IMR-90 (cell line): Measurements from ENCODE around the gene CTRB1. TPM values are rescaled to one million over a fixed set of nuclear protein-coding genes. Genes with fewer than 3 reads are reported as not detected.

Experiments
- ATAC-seq: fragments of 200-7000 bp; cut with Tn5 transposase; 2 replicates; pipeline ENCODE4 v1.9.1; 2020; ENCODE audit warnings: low read depth, mild to moderate bottlenecking, moderate library complexity
- BruUV-seq: library from RNA; stranded (reverse); fragments of 400-500 nt; replicated peaks from 2 replicates; lab custom pipeline; 2021; lab: Mats Ljungman, UMichigan
- CTCF ChIA-PET: fragments of 300-600 bp; formaldehyde crosslinking; extraction: SDS; loops from one replicate; lab custom pipeline; 2021; ENCODE audit warnings: antibody characterized with exemption; lab: Yijun Ruan, JAX
- POLR2A ChIA-PET: fragments of 300-600 bp; sonication (Branson Sonifier 250); formaldehyde crosslinking; loops from one replicate; lab custom pipeline; 2022; ENCODE audit warnings: antibody characterized with exemption; ENCODE audit not compliant: unreplicated experiment; lab: Charles Lee
- DNase-seq: peaks from one replicate; pipeline ENCODE4 v3.0.0; 2013
- H2AFZ ChIP-seq: replicated peaks from 2 replicates; pipeline ENCODE3; 2013; ENCODE audit warnings: low read length, mild to moderate bottlenecking; ENCODE audit not compliant: poor library complexity
- H2AK5ac ChIP-seq: 2 replicates; pipeline ENCODE4 v1.6.1; 2013; ENCODE audit warnings: low read depth, low read length, inconsistent platforms
- H2AK9ac ChIP-seq: replicated peaks from 2 replicates; pipeline ENCODE3; 2013; ENCODE audit warnings: mild to moderate bottlenecking, low read depth, low read length, moderate library complexity; ENCODE audit not compliant: poor library complexity
- H2BK120ac ChIP-seq: 2 replicates; pipeline ENCODE4 v1.6.1; 2013; ENCODE audit warnings: low read depth, low read length, inconsistent platforms
- H2BK15ac ChIP-seq: 3 replicates; pipeline ENCODE4 v1.6.1; 2013; ENCODE audit warnings: low read depth, low read length, inconsistent platforms
- H2BK20ac ChIP-seq: 2 replicates; pipeline ENCODE4 v1.6.1; 2013; ENCODE audit warnings: low read depth, mild to moderate bottlenecking, inconsistent platforms, low read length, moderate library complexity
- H2BK5ac ChIP-seq: 2 replicates; pipeline ENCODE4 v1.6.1; 2013; ENCODE audit warnings: mild to moderate bottlenecking, low read depth, low read length, inconsistent platforms; ENCODE audit not compliant: poor library complexity, severe bottlenecking
- H3K14ac ChIP-seq: replicated peaks from 2 replicates; pipeline ENCODE4 v1.6.1; 2013; ENCODE audit warnings: low read depth, low read length, inconsistent platforms
- H3K18ac ChIP-seq: 2 replicates; pipeline ENCODE4 v1.6.1; 2013; ENCODE audit warnings: low read depth, low read length, control low read depth
- H3K23ac ChIP-seq: 2 replicates; pipeline ENCODE4 v1.6.1; 2013; ENCODE audit warnings: low read depth, low read length, inconsistent platforms
- H3K27ac ChIP-seq: 2 replicates; pipeline ENCODE4 v1.5.1; 2013; ENCODE audit warnings: mild to moderate bottlenecking, control low read depth, low read length; ENCODE audit not compliant: insufficient read depth
- H3K27me3 ChIP-seq: 2 replicates; pipeline ENCODE4 v1.6.1; 2013; ENCODE audit warnings: low read length; ENCODE audit not compliant: control insufficient read depth, insufficient read depth
- H3K36me3 ChIP-seq: 2 replicates; pipeline ENCODE4 v1.6.1; 2013; ENCODE audit warnings: low read length, mixed read lengths; ENCODE audit not compliant: control insufficient read depth, insufficient read depth
- H3K4ac ChIP-seq: 2 replicates; pipeline ENCODE4 v1.6.1; 2013; ENCODE audit warnings: low read depth, low read length, inconsistent platforms
- H3K4me1 ChIP-seq: 2 replicates; pipeline ENCODE4 v1.6.1; 2013; ENCODE audit warnings: low read length, mixed read lengths; ENCODE audit not compliant: control insufficient read depth, insufficient read depth
- H3K4me2 ChIP-seq: 2 replicates; pipeline ENCODE4 v1.6.1; 2013; ENCODE audit warnings: low read depth, mild to moderate bottlenecking, control low read depth, low read length, moderate library complexity
- H3K4me3 ChIP-seq: 2 replicates; pipeline ENCODE4 v1.5.1; 2013; ENCODE audit warnings: low read depth, mild to moderate bottlenecking, control low read depth, low read length, moderate library complexity; ENCODE audit not compliant: insufficient read depth
- H3K56ac ChIP-seq: 2 replicates; pipeline ENCODE4 v1.6.1; 2013; ENCODE audit warnings: low read length, inconsistent platforms; ENCODE audit not compliant: insufficient read depth; ENCODE audit errors: extremely low read depth
- H3K79me1 ChIP-seq, 2 experiments: 2 replicates each; pipeline ENCODE4 v1.6.1; 2013; ENCODE audit warnings: low read length in 2 of 2, inconsistent platforms in 1 of 2, low read depth in 1 of 2
- H3K9ac ChIP-seq: 2 replicates; pipeline ENCODE4 v1.6.1; 2013; ENCODE audit warnings: low read depth, low read length, control low read depth
- H3K9me1 ChIP-seq: 2 replicates; pipeline ENCODE4 v1.6.1; 2013; ENCODE audit warnings: low read length, inconsistent platforms; ENCODE audit not compliant: insufficient read depth
- H3K9me3 ChIP-seq: 2 replicates; pipeline ENCODE4 v1.6.1; 2013; ENCODE audit warnings: low read length; ENCODE audit not compliant: control insufficient read depth, insufficient read depth
- H4K20me1 ChIP-seq: 2 replicates; pipeline ENCODE4 v1.6.1; 2013; ENCODE audit warnings: low read length, inconsistent platforms; ENCODE audit not compliant: insufficient read depth
- H4K5ac ChIP-seq: 2 replicates; pipeline ENCODE4 v1.6.1; 2013; ENCODE audit warnings: mild to moderate bottlenecking, low read depth, low read length, control low read depth
- H4K8ac ChIP-seq, 2 experiments: 2 replicates each; pipeline ENCODE4 v1.6.1; 2013; ENCODE audit warnings: low read depth in 2 of 2, low read length in 2 of 2, control low read depth in 1 of 2, inconsistent platforms in 1 of 2
- H4K91ac ChIP-seq: 2 replicates; pipeline ENCODE4 v1.6.1; 2013; ENCODE audit warnings: low read depth, low read length, inconsistent platforms; ENCODE audit not compliant: insufficient read depth
- BHLHE40 ChIP-seq: fragments of 150-350 bp; IDR thresholded peaks from 2 replicates; pipeline ENCODE4 v1.6.1; 2016; ENCODE audit warnings: mild to moderate bottlenecking, low read depth, low read length
- CHD1 ChIP-seq: IDR thresholded peaks from 2 replicates; pipeline ENCODE4 v1.6.1; 2012; ENCODE audit warnings: low read depth, low read length, improper control_type of control experiment
- CTCF ChIP-seq: conservative IDR thresholded peaks from 2 replicates; pipeline ENCODE4 v1.5.1; 2012; ENCODE audit warnings: mild to moderate bottlenecking, low read depth, low read length, improper control_type of control experiment
- WGBS, 2 experiments: methylation state at CpG; one replicate each; pipeline versions ENCODE4 v1.1.5 to v1.1.7; 2013; ENCODE audit warnings: missing lambda C conversion rate in 2 of 2; ENCODE audit not compliant: insufficient read length in 1 of 2; ENCODE audit errors: extremely low coverage in 2 of 2; 5-methylcytosine and 5-hydroxymethylcytosine counted together
- dilution Hi-C: fragments of 300-500 bp; cut with HindIII; formaldehyde crosslinking; loops from one replicate; pipeline ENCODE4 v1.14.3; 2018; ENCODE audit warnings: low sequenced_read_pairs; ENCODE audit not compliant: unreplicated experiment
- in situ Hi-C: fragments of 300-500 bp; cut with MboI; formaldehyde crosslinking; loops from 3 replicates; pipeline ENCODE4 v1.14.3; 2019; ENCODE audit warnings: low sequenced_read_pairs, inconsistent platforms, mixed read lengths
- intact Hi-C: fragments of 100-400 bp; cut with micrococcal nuclease; formaldehyde crosslinking; loops from 2 replicates; pipeline ENCODE4 v1.10.0; 2022
- polyA plus RNA-seq, 3 experiments: library from polyadenylated mRNA; depleted of rRNA; stranded (reverse); fragments of >200 nt; gene quantifications; 2 replicates each; pipeline ENCODE4 v1.2.3, GENCODE V29; 2012; ENCODE audit warnings: low replicate concordance in 1 of 3
- total RNA-seq: library from RNA; depleted of rRNA; stranded (reverse); fragments of >200 nt; gene quantifications from 2 replicates; pipeline ENCODE4 v1.2.3, GENCODE V29; 2012

Gene CTRB1
- total and polyA plus RNA-seq, 2 of the 4 experiments (the other 2 are of a cell fraction) = not detected

GRCh38 chr16:75234856-75235696, 16.3 kb downstream of the CTRB1 start:
- no peak overlapping the region for H3K4me2 ChIP-seq
- no peak overlapping the region for H4K91ac ChIP-seq
- H4K20me1 ChIP-seq = peaks cover 87% of the 10 kb centered on the region
- H3K14ac ChIP-seq = no peak overlapping the region
- ChIA-PET CTCF (interaction anchor here (1.5 kb wide), 1 partner anchor 156 kb away, joined by 7 read pairs; no protein-coding TSS in a partner anchor), POLR2A (no interaction called here)
- no peak overlapping the region for H3K23ac ChIP-seq
- peaks cover 16 to 72% of the 10 kb centered on the region in 2 experiments for H3K79me1 ChIP-seq
- 90% methylated on average over 19 of the region's 48 CpGs; no CpG with 5 or more reads in 1 of the 2 experiments for WGBS, 2 experiments
- H2BK20ac ChIP-seq = no peak overlapping the region
- DNase-seq = no peak
- H2AK5ac ChIP-seq = no peak overlapping the region
- in situ Hi-C loops (loop anchor here (5.0 kb wide), 1 partner anchor 152 kb away; no protein-coding TSS in a partner anchor), intact Hi-C loops (loop anchor here (1.0 to 5.0 kb wide), 3 partner anchors 35 to 167 kb away; no protein-coding TSS in a partner anchor), dilution Hi-C loops (no loop called here)
- no peak for TF ChIP-seq CTCF
- no peak for TF ChIP-seq CHD1
- TF ChIP-seq BHLHE40 = no peak
- H3K36me3 ChIP-seq = peaks cover 65% of the 10 kb centered on the region
- no peak overlapping the region for H3K18ac ChIP-seq
- no peaks in the 10 kb centered on the region for H3K27me3 ChIP-seq
- no peak overlapping the region for H3K4ac ChIP-seq
- ATAC-seq = no peak
- H4K8ac ChIP-seq = no peak overlapping the region
- no peak overlapping the region for H3K27ac ChIP-seq
- BruUV-seq = no TSS peak
- peaks cover 32% of the 10 kb centered on the region for H3K4me1 ChIP-seq
- no peaks in the 10 kb centered on the region for H3K9me3 ChIP-seq
- peaks cover 3% of the 10 kb centered on the region; the same call in 1 of the 2 replicates for H3K9me1 ChIP-seq
- H2BK15ac ChIP-seq = no peak overlapping the region
- no peak overlapping the region for H4K5ac ChIP-seq
- no peak overlapping the region for H2BK5ac ChIP-seq
- no peak overlapping the region for H3K9ac ChIP-seq
- no peak overlapping the region for H2AFZ ChIP-seq
- H2AK9ac ChIP-seq = peak overlapping the region; percentile 58
- H3K56ac ChIP-seq = no peak overlapping the region
- no peak overlapping the region for H3K4me3 ChIP-seq
- no peak overlapping the region for H2BK120ac ChIP-seq
